H1 (cell line): ENCODE data around the gene RIPOR2. TPM values are rescaled to one million over a fixed set of nuclear protein-coding genes. Genes with fewer than 3 reads are reported as not detected.

Experiments used
- CTCF ChIA-PET: fragments of 300-600 bp; sonication (Branson Sonifier 250); formaldehyde crosslinking; loops from one replicate; lab custom pipeline; 2021; ENCODE audit not compliant: partially characterized antibody; lab: Charles Lee
- POLR2A ChIA-PET: fragments of 300-600 bp; sonication (Branson Sonifier 250); formaldehyde crosslinking; loops from one replicate; lab custom pipeline; 2021; ENCODE audit warnings: inconsistent platforms; ENCODE audit not compliant: partially characterized antibody; lab: Charles Lee
- DNase-seq, 2 experiments: peaks; one replicate each; pipeline versions ENCODE4 v3.0.0 to v3.0.0-alpha.2; 2010 to 2022; ENCODE audit warnings: low spot score in 2 of 2, low read depth in 1 of 2, mixed read lengths in 1 of 2
- FAIRE-seq: peaks from 2 replicates; lab custom pipeline; 2011; peaks lifted over from hg19 to GRCh38; lab: Jason Lieb, UNC
- H2AFZ ChIP-seq: 2 replicates; pipeline ENCODE4 v1.8.1; 2012; ENCODE audit warnings: low read length, inconsistent platforms
- H2AK5ac ChIP-seq: 2 replicates; pipeline ENCODE4 v1.6.1; 2013; ENCODE audit warnings: low read depth, low read length
- H2BK120ac ChIP-seq: replicated peaks from 2 replicates; pipeline ENCODE3; 2013; ENCODE audit warnings: low read depth, low read length, inconsistent platforms
- H2BK12ac ChIP-seq: 2 replicates; pipeline ENCODE4 v1.6.1; 2013; ENCODE audit warnings: low read depth, low read length
- H2BK15ac ChIP-seq: 2 replicates; pipeline ENCODE4 v1.6.1; 2013; ENCODE audit warnings: low read length
- H2BK20ac ChIP-seq: 2 replicates; pipeline ENCODE4 v1.6.1; 2013; ENCODE audit warnings: low read length
- H2BK5ac ChIP-seq: 2 replicates; pipeline ENCODE4 v1.6.1; 2013; ENCODE audit warnings: low read depth, low read length
- H3K14ac ChIP-seq: 2 replicates; pipeline ENCODE4 v1.6.1; 2013; ENCODE audit warnings: inconsistent platforms; ENCODE audit not compliant: insufficient read length
- H3K18ac ChIP-seq: 2 replicates; pipeline ENCODE4 v1.6.1; 2013; ENCODE audit warnings: low read length; ENCODE audit errors: extremely low read depth
- H3K23ac ChIP-seq: 2 replicates; pipeline ENCODE4 v1.6.1; 2013; ENCODE audit warnings: inconsistent platforms; ENCODE audit not compliant: insufficient read length
- H3K23me2 ChIP-seq: 2 replicates; pipeline ENCODE4 v1.6.1; 2013; ENCODE audit warnings: low read depth, low read length
- H3K27ac ChIP-seq: 2 replicates; pipeline ENCODE4 v1.6.1; 2011; ENCODE audit warnings: low read depth, low read length, inconsistent platforms
- H3K27me3 ChIP-seq, 4 experiments: replicated peaks in 1 of 4; 1 replicate in 1 of 4; 2 replicates in 3 of 4; pipeline versions ENCODE4 v1.6.1 to v1.8.1; 2011 to 2013; ENCODE audit warnings: low read length in 3 of 4, mild to moderate bottlenecking in 3 of 4, inconsistent platforms in 2 of 4, mixed read lengths in 2 of 4, moderate library complexity in 1 of 4; ENCODE audit not compliant: control insufficient read depth in 3 of 4, insufficient read depth in 3 of 4; ENCODE audit errors: extremely low read depth in 1 of 4
- H3K36me3 ChIP-seq, 4 experiments: 2 replicates each; pipeline versions ENCODE4 v1.6.1 to v1.8.1; 2011 to 2013; ENCODE audit warnings: mild to moderate bottlenecking in 4 of 4, low read length in 3 of 4, moderate library complexity in 2 of 4, control low read depth in 1 of 4, inconsistent platforms in 1 of 4; ENCODE audit not compliant: insufficient read depth in 4 of 4, control insufficient read depth in 2 of 4
- H3K4ac ChIP-seq: replicated peaks from 2 replicates; pipeline ENCODE3; 2013; ENCODE audit warnings: low read length, low read depth, mixed read lengths, inconsistent platforms; ENCODE audit not compliant: insufficient read length
- H3K4me1 ChIP-seq, 4 experiments: replicated peaks in 1 of 4; 1 replicate in 1 of 4; 2 replicates in 3 of 4; pipeline versions ENCODE4 v1.6.1 to v1.8.1; 2011 to 2013; ENCODE audit warnings: low read length in 3 of 4, inconsistent platforms in 2 of 4, mixed read lengths in 1 of 4; ENCODE audit not compliant: insufficient read depth in 4 of 4, control insufficient read depth in 3 of 4
- H3K4me2 ChIP-seq, 2 experiments: 2 replicates each; pipeline versions ENCODE4 v1.6.1 to v1.8.1; 2011 to 2013; ENCODE audit warnings: low read depth in 2 of 2, low read length in 2 of 2, control low read depth in 1 of 2, inconsistent platforms in 1 of 2, mild to moderate bottlenecking in 1 of 2; ENCODE audit not compliant: insufficient read depth in 1 of 2
- H3K4me3 ChIP-seq, 4 experiments: fragments of 200-600, 300-600 bp in 1 of 4; sonication (generic), shearing (Covaris generic), sonication (Bioruptor Twin) in 1 of 4; 2 replicates each; pipeline versions ENCODE4 v1.5.1 to v1.8.1; 2011 to 2016; ENCODE audit warnings: low read length in 4 of 4, low read depth in 3 of 4, control low read depth in 2 of 4, inconsistent platforms in 2 of 4, mild to moderate bottlenecking in 2 of 4, mixed read lengths in 1 of 4, moderate library complexity in 1 of 4; ENCODE audit not compliant: insufficient read depth in 2 of 4; ENCODE audit errors: extremely low read depth in 1 of 4
- H3K56ac ChIP-seq: replicated peaks from 2 replicates; pipeline ENCODE3; 2013; ENCODE audit warnings: low read depth, mild to moderate bottlenecking, mixed read lengths, low read length, inconsistent platforms; ENCODE audit not compliant: insufficient read length
- H3K79me1 ChIP-seq: 2 replicates; pipeline ENCODE4 v1.6.1; 2013; ENCODE audit warnings: low read depth, low read length, control low read depth
- H3K79me2 ChIP-seq, 2 experiments: 2 replicates each; pipeline versions ENCODE4 v1.6.1 to v1.8.1; 2012 to 2013; ENCODE audit warnings: low read length in 2 of 2, mild to moderate bottlenecking in 2 of 2, inconsistent platforms in 1 of 2; ENCODE audit not compliant: insufficient read depth in 2 of 2, control insufficient read depth in 1 of 2
- H3K9ac ChIP-seq, 4 experiments: replicated peaks in 1 of 4; 1 replicate in 1 of 4; 2 replicates in 3 of 4; pipeline versions ENCODE4 v1.6.1 to v1.8.1; 2011 to 2013; ENCODE audit warnings: low read depth in 3 of 4, low read length in 3 of 4, control low read depth in 2 of 4, mild to moderate bottlenecking in 2 of 4, moderate library complexity in 2 of 4, inconsistent platforms in 1 of 4; ENCODE audit errors: extremely low read depth in 1 of 4
- H3K9me3 ChIP-seq, 2 experiments: 2 replicates each; pipeline versions ENCODE4 v1.6.1 to v1.8.1; 2012 to 2013; ENCODE audit warnings: mild to moderate bottlenecking in 2 of 2, moderate library complexity in 2 of 2, control low read depth in 1 of 2, inconsistent platforms in 1 of 2, low read depth in 1 of 2, low read length in 1 of 2, mixed read lengths in 1 of 2; ENCODE audit not compliant: insufficient read depth in 2 of 2
- H4K20me1 ChIP-seq, 2 experiments: replicated peaks in 1 of 2; 2 replicates each; pipeline versions ENCODE3 to v1.8.1; 2011 to 2013; ENCODE audit warnings: inconsistent platforms in 2 of 2, low read length in 2 of 2, mild to moderate bottlenecking in 1 of 2; ENCODE audit not compliant: insufficient read depth in 2 of 2, control insufficient read depth in 1 of 2
- H4K5ac ChIP-seq: 2 replicates; pipeline ENCODE4 v1.6.1; 2013; ENCODE audit warnings: low read length, low read depth, mixed read lengths, inconsistent platforms; ENCODE audit not compliant: insufficient read length
- H4K8ac ChIP-seq: 2 replicates; pipeline ENCODE4 v1.8.0; 2013; ENCODE audit warnings: mild to moderate bottlenecking, moderate library complexity, low read length, inconsistent platforms; ENCODE audit not compliant: insufficient read depth; ENCODE audit errors: extremely low read depth
- H4K91ac ChIP-seq: replicated peaks from 2 replicates; pipeline ENCODE3; 2013; ENCODE audit warnings: low read length, mixed read lengths, inconsistent platforms; ENCODE audit not compliant: insufficient read length
- CTCF ChIP-seq, 3 experiments: IDR thresholded peaks; 1 replicate in 2 of 3; 2 replicates in 1 of 3; pipeline versions ENCODE4 v1.5.1 to v1.6.1; 2011; ENCODE audit warnings: low read length in 3 of 3, mild to moderate bottlenecking in 3 of 3, inconsistent platforms in 2 of 3, low read depth in 1 of 3, moderate library complexity in 1 of 3; ENCODE audit not compliant: insufficient read depth in 1 of 3; ENCODE audit errors: control extremely low read depth in 1 of 3
- TAF1 ChIP-seq: IDR thresholded peaks from 2 replicates; pipeline ENCODE4 v1.6.1; 2011; ENCODE audit warnings: mild to moderate bottlenecking, low read depth, low read length
- WGBS, 2 experiments: shearing (Covaris generic) in 1 of 2; methylation state at CpG; one replicate each; pipeline versions ENCODE4 v1.1.6 to v1.1.7; 2013 to 2015; ENCODE audit warnings: low lambda C conversion rate in 2 of 2, mixed read lengths in 2 of 2, inconsistent platforms in 1 of 2, low coverage in 1 of 2, missing lambda C conversion rate in 1 of 2; ENCODE audit not compliant: insufficient replicate concordance in 2 of 2, insufficient coverage in 1 of 2, insufficient read length in 1 of 2; ENCODE audit errors: extremely low coverage in 1 of 2, missing lambda C conversion rate in 1 of 2; 5-methylcytosine and 5-hydroxymethylcytosine counted together
- polyA plus RNA-seq, 7 experiments: library from polyadenylated mRNA; depleted of rRNA in 3 of 7; stranded (reverse) in 5 of 7; unstranded in 2 of 7; fragments of >200 nt in 5 of 7; fragments of 200-250 nt in 2 of 7; gene quantifications; 1 replicate in 5 of 7; 2 replicates in 1 of 7; 4 replicates in 1 of 7; pipeline versions ENCODE4 v1.2.1 to v1.2.3, GENCODE V29; 2011 to 2013; ENCODE audit warnings: missing spikeins in 2 of 7, mixed read lengths in 2 of 7
- total RNA-seq: library from RNA; stranded (reverse); fragmentation: NEBNext Ultra II Directional; extraction: Animal tissue kit (Norgen Biotek cat#: 25700); gene quantifications from 2 replicates; pipeline ENCODE4 v1.2.1, GENCODE V29; 2021

Gene RIPOR2
- total and polyA plus RNA-seq, 2 of the 8 experiments (the other 6 are each of a cell fraction or from before 2014, with no cell fraction given), result 16.7 to 45.6 TPM

GRCh38 chr6:24867104-24867703, 68.6 kb downstream of the RIPOR2 start:
- Histone ChIP-seq H2BK15ac (no peak overlapping the region), H2BK12ac (no peak overlapping the region), H3K14ac (no peak overlapping the region), H3K9ac (no peak overlapping the region), H3K27me3 (no peaks in the 10 kb centered on the region), H3K9me3 (no peaks in the 10 kb centered on the region), H3K36me3 (peaks cover 0 to 35% (median 18%) of the 10 kb centered on the region in 4 experiments; a peak in 6 of 8 replicates), H4K8ac (no peak overlapping the region), H3K79me1 (no peaks in the 10 kb centered on the region), H3K79me2 (no peaks in the 10 kb centered on the region), H4K20me1 (no peaks in the 10 kb centered on the region), H2BK120ac (no peak overlapping the region), H3K4me1 (peaks cover 0 to under 1% (median under 1%) of the 10 kb centered on the region in 4 experiments; a peak in 1 of 7 replicates), H2AFZ (no peak overlapping the region), H4K5ac (no peak overlapping the region), H2BK20ac (no peak overlapping the region), H4K91ac (no peak overlapping the region), H3K23ac (no peak overlapping the region), H2BK5ac (no peak overlapping the region), H3K27ac (no peak overlapping the region), H3K4me2 (no peak overlapping the region), H3K56ac (no peak overlapping the region), H3K4ac (no peak overlapping the region), H2AK5ac (no peak overlapping the region), H3K4me3 (no peak overlapping the region), H3K23me2 (no peaks in the 10 kb centered on the region), H3K18ac (no peak overlapping the region)
- TF ChIP-seq TAF1, result no peak
- TF ChIP-seq CTCF (IDR thresholded peaks at IDR 0.05; ENCODE audit: control extremely low read depth in 1 of 3, insufficient read depth in 1 of 3, low read depth in 1 of 3, low read length in 3 of 3), result peak in 2 of 3 experiments; percentile 10 to 30; a peak in 2 of 4 replicates
- FAIRE-seq, result no peak
- POLR2A ChIA-PET, result interaction anchor here (0.7 to 1.1 kb wide), 3 partner anchors 10 to 22 kb away, joined by 3 to 4 read pairs (median 3); no protein-coding TSS in a partner anchor
- CTCF ChIA-PET, result interaction anchor here (0.6 to 5.7 kb wide), 16 partner anchors 11 to 263 kb away, joined by 3 to 33 read pairs (median 3); no protein-coding TSS in a partner anchor
- 86% methylated on average over 3 of the region's 3 CpGs; no CpG with 5 or more reads in 1 of the 2 experiments for WGBS, 2 experiments
- DNase-seq, result no peak
